22Rv1 (cell line): ENCODE measurements around the gene REC8.

Experiments used
- CTCF ChIP-seq: fragments of 450-650 bp; IDR thresholded peaks from 2 replicates; pipeline ENCODE4 v1.5.1; 2017; ENCODE audit warnings: mild to moderate bottlenecking
- ZFX ChIP-seq: fragments of 450-650 bp; IDR thresholded peaks from 2 replicates; pipeline ENCODE4 v1.6.1; 2017; ENCODE audit warnings: antibody characterized with exemption, borderline replicate concordance

- no peak for TF ChIP-seq CTCF
- no peak for TF ChIP-seq ZFX
These were observed 39.7 kb upstream of the REC8 start for GRCh38 chr14:24132061-24132685.
